NCI-H2029 treated with DMSO at 0.1 percent for 48 hours (cell line): Measurements from ENCODE around the gene LIME1.

Experiments used
- DNase-seq: peaks from one replicate; lab custom pipeline; 2025; lab: John Stamatoyannopoulos, UW

The LIME1 gene

DNA sequence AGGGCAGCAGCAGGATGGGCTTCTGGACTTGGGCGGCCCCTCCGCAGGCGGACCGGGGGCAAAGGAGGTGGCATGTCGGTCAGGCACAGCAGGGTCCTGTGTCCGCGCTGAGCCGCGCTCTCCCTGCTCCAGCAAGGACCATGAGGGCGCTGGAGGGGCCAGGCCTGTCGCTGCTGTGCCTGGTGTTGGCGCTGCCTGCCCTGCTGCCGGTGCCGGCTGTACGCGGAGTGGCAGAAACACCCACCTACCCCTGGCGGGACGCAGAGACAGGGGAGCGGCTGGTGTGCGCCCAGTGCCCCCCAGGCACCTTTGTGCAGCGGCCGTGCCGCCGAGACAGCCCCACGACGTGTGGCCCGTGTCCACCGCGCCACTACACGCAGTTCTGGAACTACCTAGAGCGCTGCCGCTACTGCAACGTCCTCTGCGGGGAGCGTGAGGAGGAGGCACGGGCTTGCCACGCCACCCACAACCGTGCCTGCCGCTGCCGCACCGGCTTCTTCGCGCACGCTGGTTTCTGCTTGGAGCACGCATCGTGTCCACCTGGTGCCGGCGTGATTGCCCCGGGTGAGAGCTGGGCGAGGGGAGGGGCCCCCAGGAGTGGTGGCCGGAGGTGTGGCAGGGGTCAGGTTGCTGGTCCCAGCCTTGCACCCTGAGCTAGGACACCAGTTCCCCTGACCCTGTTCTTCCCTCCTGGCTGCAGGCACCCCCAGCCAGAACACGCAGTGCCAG lies 39.7 kb upstream of the LIME1 start, which contains the start of gene TNFRSF6B:
Gene TNFRSF6B, plus strand, starts transcription at position 25 of the 729 bp plus-strand sequence. Its CDS starts 116 bp downstream, at position 141.
- DNase-seq = no peak

DNA sequence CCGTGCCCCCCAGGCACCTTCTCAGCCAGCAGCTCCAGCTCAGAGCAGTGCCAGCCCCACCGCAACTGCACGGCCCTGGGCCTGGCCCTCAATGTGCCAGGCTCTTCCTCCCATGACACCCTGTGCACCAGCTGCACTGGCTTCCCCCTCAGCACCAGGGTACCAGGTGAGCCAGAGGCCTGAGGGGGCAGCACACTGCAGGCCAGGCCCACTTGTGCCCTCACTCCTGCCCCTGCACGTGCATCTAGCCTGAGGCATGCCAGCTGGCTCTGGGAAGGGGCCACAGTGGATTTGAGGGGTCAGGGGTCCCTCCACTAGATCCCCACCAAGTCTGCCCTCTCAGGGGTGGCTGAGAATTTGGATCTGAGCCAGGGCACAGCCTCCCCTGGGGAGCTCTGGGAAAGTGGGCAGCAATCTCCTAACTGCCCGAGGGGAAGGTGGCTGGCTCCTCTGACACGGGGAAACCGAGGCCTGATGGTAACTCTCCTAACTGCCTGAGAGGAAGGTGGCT lies 39.1 kb upstream of the LIME1 start:
- DNase-seq = no peak

GRCh38 chr20:63697868-63698545 lies 38.5 kb upstream of the LIME1 start:
- no peak for DNase-seq

GRCh38 chr20:63698739-63699465 lies 37.6 kb upstream of the LIME1 start:
- no peak for DNase-seq

- DNase-seq = no peak
These were observed 36.8 kb upstream of the LIME1 start for GRCh38 chr20:63699466-63700198.

GRCh38 chr20:63700199-63701050 lies 36.0 kb upstream of the LIME1 start:
- no peak for DNase-seq

DNA sequence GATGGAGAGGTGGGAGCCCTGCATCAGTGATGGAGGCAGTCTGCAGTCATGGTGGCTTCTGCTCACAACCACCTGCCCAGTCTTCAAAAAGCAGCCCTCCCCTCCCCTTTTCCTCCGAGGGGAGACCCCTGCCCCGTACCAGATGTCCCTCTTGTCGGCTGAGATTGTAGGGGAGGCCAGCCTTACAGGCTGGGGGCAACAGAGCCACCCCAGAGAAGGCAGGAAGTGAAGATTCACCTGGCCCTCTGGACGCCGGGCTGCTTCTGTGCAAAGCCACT lies 35.5 kb upstream of the LIME1 start:
- no peak for DNase-seq

GRCh38 chr20:63701329-63702035 lies 35.0 kb upstream of the LIME1 start:
- DNase-seq = no peak

DNA sequence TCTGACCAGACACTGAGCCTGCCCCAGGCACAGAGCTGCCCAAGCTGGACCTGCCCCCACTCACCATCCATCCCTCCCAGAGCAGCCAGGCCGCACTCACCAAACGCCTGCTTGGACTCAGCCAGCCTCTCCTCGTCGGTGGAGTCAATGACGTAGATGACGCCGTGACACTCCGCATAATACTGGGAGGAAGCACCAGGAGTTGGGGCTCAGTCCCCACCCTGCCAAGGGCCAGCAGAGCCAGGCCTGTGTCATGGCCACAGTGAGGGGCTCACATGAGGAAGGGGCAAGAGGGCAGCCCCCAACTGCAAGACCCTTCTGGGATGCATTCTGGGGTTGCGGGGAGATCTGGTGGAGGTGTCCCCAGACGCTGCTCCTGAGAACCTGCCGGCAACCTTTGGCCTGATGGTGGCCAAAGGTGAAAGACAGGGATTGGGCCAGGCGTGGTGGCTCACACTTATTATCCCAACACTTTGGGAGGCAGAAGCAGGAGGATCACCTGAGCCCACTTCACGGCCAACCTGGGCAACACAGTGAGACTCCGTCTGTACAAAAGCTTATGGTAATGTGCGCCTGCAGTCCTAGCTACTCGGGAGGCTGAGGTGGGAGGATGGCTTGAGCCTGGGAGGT lies 34.3 kb upstream of the LIME1 start:
- DNase-seq = no peak

DNA sequence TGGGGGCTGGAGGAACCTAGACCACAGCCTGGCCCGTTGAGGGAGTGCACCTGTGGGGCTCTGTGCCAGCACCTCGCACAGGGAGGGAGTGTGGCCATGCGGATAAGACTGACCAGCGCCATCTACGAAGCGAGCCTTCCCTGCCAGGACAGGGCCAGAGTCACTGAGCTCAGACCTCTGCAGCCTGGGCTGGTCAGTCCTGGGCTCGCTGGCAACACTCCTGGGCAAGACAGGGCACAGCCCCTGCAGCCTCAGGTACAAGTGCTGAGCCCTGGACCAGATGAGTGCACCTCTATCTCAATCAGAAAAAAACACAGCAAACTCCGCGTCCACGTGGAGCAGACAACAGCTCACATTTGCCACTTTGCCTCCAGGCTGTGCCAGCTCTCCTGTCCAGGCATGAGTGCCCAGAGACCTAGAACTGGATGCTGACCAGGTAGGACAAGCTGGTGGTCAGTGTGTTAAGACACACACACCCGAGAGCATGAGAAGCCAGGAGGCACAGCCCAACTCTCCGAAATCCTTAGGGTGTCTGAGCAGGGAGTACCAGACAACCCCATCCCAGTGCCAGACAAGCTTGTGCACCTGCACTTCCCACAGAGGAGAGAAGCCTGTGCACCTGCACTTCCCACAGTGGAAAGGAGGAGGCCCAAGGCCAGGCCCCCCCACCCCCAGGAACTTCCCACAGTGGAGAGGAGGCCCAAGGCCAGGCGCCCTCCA lies 33.6 kb upstream of the LIME1 start:
- DNase-seq = no peak

DNA sequence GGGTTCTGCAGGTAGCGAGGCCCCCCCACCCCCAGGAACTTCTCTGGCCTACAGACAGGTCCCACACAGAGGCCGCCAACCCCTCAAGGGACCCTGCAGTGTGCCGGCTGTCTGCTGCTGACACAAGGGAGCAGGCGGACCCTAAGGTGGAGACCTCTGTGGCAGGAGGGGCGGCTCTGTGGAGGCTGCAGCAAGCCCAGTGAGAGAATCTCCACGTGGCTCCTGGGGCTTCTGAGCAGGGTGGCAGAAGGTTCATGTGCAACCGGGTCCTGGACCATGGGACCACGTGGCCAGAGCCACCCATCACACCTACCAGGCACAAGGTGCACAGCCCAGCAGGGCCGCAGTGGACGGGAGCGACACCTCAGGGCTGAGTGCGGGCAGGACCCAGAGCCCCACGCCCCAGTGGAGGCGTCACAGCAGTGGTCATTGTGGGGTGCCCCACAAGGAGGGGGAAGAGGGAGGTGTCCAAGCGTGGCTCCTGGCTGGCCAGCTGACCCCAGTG lies 32.9 kb upstream of the LIME1 start:
- DNase-seq = no peak

- no peak for DNase-seq
These were observed 32.3 kb upstream of the LIME1 start for GRCh38 chr20:63703976-63704748.

DNA sequence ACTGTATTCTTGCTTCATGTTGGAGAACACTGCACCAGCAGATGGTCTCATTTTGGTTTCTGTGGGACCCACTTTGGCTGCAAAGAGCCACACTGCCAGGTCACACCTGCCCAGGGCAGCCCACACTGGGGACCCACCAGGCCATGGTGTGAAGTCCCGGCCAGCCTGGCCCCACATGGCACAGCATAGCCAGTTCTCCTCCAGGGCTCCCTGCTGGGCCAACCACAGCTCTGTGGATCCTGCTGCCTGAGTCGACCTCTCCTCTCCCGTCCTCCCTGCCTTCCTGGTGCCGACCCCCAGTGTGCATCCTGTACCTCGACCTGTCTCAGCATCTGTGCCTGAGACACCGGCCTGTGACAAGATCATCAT lies 31.7 kb upstream of the LIME1 start:
- DNase-seq = no peak

GRCh38 chr20:63705232-63706026 lies 31.0 kb upstream of the LIME1 start:
- no peak for DNase-seq

DNA sequence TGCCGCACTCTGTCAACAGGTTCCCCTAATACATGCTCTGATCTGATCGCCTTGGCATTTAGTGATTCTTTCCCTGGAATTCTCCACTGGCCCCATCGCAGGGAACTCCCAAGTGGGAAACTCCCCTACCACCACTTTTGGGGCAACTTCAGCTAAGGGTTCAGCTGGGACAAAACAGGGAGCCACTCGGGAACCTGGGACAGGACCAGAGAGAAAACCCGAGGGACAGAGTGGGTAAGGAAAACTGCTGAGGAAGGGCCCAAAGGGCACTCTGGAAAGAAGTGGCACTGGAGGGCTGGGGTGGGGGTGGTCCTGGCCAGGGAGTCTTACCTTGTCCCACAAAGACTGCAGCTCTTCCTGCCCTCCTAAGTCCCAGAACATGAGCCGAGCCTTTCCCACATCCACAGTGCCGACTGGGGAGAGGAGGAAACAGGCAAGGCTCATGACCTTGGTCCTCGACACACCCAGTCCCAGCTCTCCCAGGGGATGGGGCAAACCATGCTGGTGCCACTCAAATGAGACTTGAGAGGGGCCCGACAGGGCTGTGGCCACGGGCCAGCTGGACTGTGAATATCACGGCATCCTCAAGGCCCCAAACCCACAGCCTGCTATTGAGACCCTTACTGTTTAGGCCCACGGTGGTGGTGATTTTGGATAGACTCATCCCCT lies 30.3 kb upstream of the LIME1 start:
- no peak for DNase-seq

GRCh38 chr20:63706852-63707557 lies 29.5 kb upstream of the LIME1 start:
- no peak for DNase-seq
